Suprapubic skin (tissue), 4 donors: ENCODE measurements around the gene SERAC1. TPM values are rescaled to one million over a fixed set of nuclear protein-coding genes. Genes with fewer than 3 reads are reported as not detected.

Experiments used
- DNase-seq, 2 donors: peaks; one replicate each; pipeline ENCODE4 v3.0.0-alpha.2; 2019; ENCODE audit warnings: low spot score in 2 of 2
- H3K27ac ChIP-seq: fragments of 200-600 bp; sonication (generic); one replicate; pipeline ENCODE4 v1.5.1; 2019
- H3K27me3 ChIP-seq: fragments of 200-600 bp; sonication (generic); one replicate; pipeline ENCODE4 v1.5.1; 2019
- H3K36me3 ChIP-seq: fragments of 200-600 bp; sonication (generic); one replicate; pipeline ENCODE4 v1.5.1; 2019
- H3K4me1 ChIP-seq: fragments of 200-600 bp; sonication (generic); one replicate; pipeline ENCODE4 v1.5.1; 2019
- H3K4me3 ChIP-seq: fragments of 200-600 bp; sonication (generic); one replicate; pipeline ENCODE4 v1.5.1; 2019; ENCODE audit warnings: mild to moderate bottlenecking
- H3K9me3 ChIP-seq: fragments of 200-600 bp; sonication (generic); one replicate; pipeline ENCODE4 v1.5.1; 2019
- EP300 ChIP-seq: sonication (generic); formaldehyde crosslinking; IDR thresholded peaks from one replicate; pipeline ENCODE4 v1.6.1; 2017; ENCODE audit warnings: antibody characterized with exemption
- POLR2A ChIP-seq, 2 donors: fragments of 450-650 bp; IDR thresholded peaks; one replicate each; pipeline ENCODE4 v1.6.1; 2017; ENCODE audit warnings: antibody characterized with exemption in 2 of 2, mild to moderate bottlenecking in 2 of 2, moderate library complexity in 2 of 2
- POLR2AphosphoS5 ChIP-seq, 3 donors: sonication (generic); formaldehyde crosslinking; IDR thresholded peaks; one replicate each; pipeline ENCODE4 v1.6.1; 2017; ENCODE audit warnings: antibody characterized with exemption in 3 of 3
- WGBS: methylation state at CpG from one replicate; pipeline ENCODE4 v1.1.5; 2018; 5-methylcytosine and 5-hydroxymethylcytosine counted together
- total RNA-seq, 4 donors: library from RNA; depleted of rRNA; stranded (reverse); fragments of >200 nt; gene quantifications; one replicate each; pipeline ENCODE4 v1.1.0, GENCODE V29; 2016
- TF ChIP-seq, protein P1 (sequence below), 2 donors: fragments of 200-600 bp in 1 of 2; fragments of 450-650 bp in 1 of 2; sonication (generic) in 1 of 2; IDR thresholded peaks; one replicate each; pipeline ENCODE4 v1.5.1; 2016 to 2019; ENCODE audit warnings: antibody characterized with exemption in 2 of 2, mild to moderate bottlenecking in 1 of 2, moderate library complexity in 1 of 2

Gene SERAC1
- total RNA-seq, 4 donors from 2014 or later = 7.8 to 11.0 (median 8.7) TPM

DNA sequence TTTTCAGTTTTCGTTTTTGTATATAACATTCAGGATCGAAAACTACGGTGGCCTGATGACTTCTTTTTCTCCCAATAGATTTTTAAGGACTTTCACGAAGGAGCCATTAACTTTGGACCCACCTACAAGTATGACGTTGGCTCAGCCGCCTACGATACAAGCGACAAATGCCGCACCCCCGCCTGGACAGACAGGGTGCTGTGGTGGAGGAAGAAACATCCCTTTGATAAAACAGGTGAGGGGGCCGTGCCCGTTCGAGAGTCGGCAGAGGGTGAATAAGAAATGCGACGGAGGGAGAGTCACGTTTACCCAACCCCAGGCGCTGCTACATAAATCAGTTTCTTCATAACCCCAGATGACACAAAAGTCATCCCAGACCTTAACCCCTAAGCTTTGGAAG is 91.5 kb downstream of the SERAC1 start:
- Histone ChIP-seq H3K4me1 (no peaks in the 10 kb centered on the region), H3K27me3 (no peaks in the 10 kb centered on the region), H3K4me3 (no peak overlapping the region), H3K36me3 (peaks cover 39% of the 10 kb centered on the region), H3K27ac (no peak overlapping the region), H3K9me3 (no peaks in the 10 kb centered on the region)
- no peak for TF ChIP-seq POLR2AphosphoS5 (IDR thresholded peaks at IDR 0.05)
- no peak for TF ChIP-seq EP300
- TF ChIP-seq, protein P1, sequence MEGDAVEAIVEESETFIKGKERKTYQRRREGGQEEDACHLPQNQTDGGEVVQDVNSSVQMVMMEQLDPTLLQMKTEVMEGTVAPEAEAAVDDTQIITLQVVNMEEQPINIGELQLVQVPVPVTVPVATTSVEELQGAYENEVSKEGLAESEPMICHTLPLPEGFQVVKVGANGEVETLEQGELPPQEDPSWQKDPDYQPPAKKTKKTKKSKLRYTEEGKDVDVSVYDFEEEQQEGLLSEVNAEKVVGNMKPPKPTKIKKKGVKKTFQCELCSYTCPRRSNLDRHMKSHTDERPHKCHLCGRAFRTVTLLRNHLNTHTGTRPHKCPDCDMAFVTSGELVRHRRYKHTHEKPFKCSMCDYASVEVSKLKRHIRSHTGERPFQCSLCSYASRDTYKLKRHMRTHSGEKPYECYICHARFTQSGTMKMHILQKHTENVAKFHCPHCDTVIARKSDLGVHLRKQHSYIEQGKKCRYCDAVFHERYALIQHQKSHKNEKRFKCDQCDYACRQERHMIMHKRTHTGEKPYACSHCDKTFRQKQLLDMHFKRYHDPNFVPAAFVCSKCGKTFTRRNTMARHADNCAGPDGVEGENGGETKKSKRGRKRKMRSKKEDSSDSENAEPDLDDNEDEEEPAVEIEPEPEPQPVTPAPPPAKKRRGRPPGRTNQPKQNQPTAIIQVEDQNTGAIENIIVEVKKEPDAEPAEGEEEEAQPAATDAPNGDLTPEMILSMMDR (IDR thresholded peaks at IDR 0.05) = no peak
- no peak for TF ChIP-seq POLR2A (IDR thresholded peaks at IDR 0.05)
- WGBS = 94% methylated on average over 18 of the region's 18 CpGs
- DNase-seq = no peak

DNA sequence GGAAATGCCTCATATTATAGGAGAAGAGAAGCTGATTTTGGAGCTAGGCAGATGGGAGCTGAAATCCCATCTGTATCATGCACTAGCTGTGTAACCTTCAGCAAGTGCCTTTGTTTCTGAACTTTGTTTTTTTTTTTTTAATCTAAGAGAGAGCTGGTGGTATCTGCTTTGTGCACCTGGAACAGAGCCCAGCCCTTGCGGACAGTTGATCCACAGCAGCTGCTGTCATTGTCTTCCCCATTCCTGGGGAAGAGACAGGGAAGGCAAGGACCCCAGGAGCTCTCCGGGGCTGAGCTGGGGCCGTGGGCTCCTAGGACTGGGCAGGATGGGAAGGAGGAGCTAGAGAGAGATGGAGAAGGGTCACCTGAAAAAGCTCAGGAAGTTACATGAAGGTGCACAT is 94.3 kb downstream of the SERAC1 start:
- Histone ChIP-seq H3K27ac (no peak overlapping the region), H3K27me3 (no peaks in the 10 kb centered on the region), H3K36me3 (peaks cover 22% of the 10 kb centered on the region), H3K4me1 (peaks cover 5% of the 10 kb centered on the region), H3K9me3 (no peaks in the 10 kb centered on the region), H3K4me3 (no peak overlapping the region)
- WGBS = 90% methylated on average over 3 of the region's 3 CpGs
- DNase-seq = no peak
- TF ChIP-seq POLR2A (IDR thresholded peaks at IDR 0.05) = no peak
- TF ChIP-seq EP300 = no peak
- TF ChIP-seq, protein P1 (IDR thresholded peaks at IDR 0.05) = no peak
- TF ChIP-seq POLR2AphosphoS5 (IDR thresholded peaks at IDR 0.05) = no peak

DNA sequence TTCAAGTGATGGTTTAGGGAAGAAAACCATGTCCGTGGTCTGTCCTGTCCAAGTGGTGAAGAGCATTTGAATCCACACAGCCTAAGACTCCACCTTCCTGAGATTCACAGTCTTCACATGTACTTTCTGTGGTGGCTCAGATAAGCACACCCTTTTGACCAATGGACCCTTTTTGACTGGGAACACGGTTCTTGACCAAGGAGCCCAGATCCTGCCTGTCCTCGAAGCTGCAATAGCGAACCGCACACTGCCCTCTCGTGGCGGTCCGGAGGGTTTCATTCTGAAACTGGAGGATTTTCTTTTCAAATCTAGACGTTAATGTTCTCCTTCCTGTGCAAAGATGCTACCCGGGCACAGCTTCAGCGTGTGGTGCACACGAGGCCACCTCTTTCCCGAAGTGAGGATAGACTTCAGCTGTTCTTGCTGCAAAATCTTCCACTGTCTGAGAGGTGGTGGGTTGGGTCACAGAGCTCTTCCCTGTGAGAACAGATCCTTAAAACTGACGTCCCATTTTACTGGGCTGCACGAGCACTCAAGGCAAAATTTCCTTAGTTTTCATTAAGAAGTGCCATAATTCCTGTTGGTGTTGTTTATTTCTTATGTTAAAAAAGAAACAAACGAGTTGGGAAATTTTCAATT is 95.9 kb downstream of the SERAC1 start:
- H3K36me3 ChIP-seq = peaks cover 10% of the 10 kb centered on the region
- DNase-seq = peak; percentile 85 to 87
- no peaks in the 10 kb centered on the region for H3K9me3 ChIP-seq
- H3K27me3 ChIP-seq = no peaks in the 10 kb centered on the region
- no peak overlapping the region for H3K4me3 ChIP-seq
- TF ChIP-seq, protein P1 (IDR thresholded peaks at IDR 0.05) = peak; percentile 70 to 77
- TF ChIP-seq POLR2AphosphoS5 (IDR thresholded peaks at IDR 0.05) (no peak), EP300 (no peak), POLR2A (IDR thresholded peaks at IDR 0.05) (no peak)
- 24% methylated on average over 16 of the region's 16 CpGs for WGBS
- H3K27ac ChIP-seq = no peak overlapping the region
- H3K4me1 ChIP-seq = peaks cover 13% of the 10 kb centered on the region

DNA sequence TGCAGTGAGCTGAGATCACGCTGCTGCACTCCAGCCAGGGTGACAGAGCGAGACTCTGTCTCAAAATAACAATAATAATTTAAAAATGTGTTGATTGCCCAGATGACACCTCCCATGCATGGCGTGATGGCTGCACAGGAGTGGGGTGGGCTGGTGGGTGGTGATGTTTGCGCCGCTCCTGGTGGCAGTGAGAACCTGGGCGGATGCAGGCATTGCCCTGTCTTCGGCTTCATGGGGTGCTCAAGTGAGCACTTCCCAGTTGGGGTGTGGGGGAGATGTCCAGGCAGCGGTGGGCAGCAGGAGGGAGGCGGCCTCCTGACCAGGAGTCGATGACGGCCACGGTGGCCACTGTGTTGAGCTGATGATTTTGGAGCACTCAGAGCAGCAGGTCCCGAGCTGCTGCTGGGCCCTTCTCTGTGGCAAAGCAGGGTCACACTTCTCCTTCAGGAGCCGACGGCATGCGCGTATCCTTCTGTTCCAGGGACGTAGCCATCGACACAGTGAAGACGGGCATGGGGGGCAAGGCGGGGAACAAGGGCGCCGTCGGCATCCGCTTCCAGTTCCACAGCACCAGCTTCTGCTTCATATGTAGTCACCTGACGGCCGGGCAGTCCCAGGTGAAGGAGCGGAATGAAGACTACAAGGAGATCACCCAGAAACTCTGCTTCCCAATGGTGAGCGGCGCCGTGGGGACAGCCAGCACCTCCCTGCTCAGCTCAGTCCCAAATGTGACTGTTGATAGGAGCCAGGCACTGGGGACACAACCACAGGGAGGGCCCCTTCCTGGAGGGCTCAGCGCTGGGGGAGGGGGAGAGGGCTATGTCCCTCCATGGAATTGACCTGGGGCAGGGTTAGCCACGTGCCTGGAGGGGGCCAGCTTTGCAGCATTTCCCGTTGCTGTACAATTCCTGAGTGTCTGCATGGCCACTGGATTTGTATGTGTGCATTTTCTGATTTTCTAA is 96.7 kb downstream of the SERAC1 start:
- no peak overlapping the region for H3K4me3 ChIP-seq
- peaks cover 11% of the 10 kb centered on the region for H3K36me3 ChIP-seq
- H3K9me3 ChIP-seq = no peaks in the 10 kb centered on the region
- H3K27me3 ChIP-seq = no peaks in the 10 kb centered on the region
- H3K4me1 ChIP-seq = peaks cover 13% of the 10 kb centered on the region
- WGBS = 85% methylated on average over 34 of the region's 34 CpGs
- TF ChIP-seq POLR2AphosphoS5 (IDR thresholded peaks at IDR 0.05) (no peak), POLR2A (IDR thresholded peaks at IDR 0.05) (no peak), EP300 (no peak)
- TF ChIP-seq, protein P1 (IDR thresholded peaks at IDR 0.05) = no peak
- no peak for DNase-seq
- H3K27ac ChIP-seq = no peak overlapping the region

DNA sequence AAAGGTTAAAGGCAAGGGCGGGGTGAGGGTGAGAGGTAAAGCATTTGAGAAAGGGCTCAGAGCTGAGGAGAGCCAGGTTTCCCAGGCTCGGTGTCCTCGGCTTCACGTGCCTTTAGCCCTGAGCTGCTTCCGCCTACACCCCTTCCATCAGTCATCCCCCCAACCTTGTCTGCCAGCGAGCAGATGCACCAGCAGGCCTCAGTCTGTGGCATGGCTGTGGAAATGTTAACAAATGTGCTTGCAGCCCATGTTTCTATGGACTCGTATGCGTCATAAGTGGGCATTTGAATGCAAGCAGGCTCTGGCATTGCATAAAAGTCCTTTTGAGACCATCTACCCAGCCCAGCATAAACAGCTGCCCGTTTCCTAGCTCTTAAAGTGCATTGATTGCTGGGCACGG is 97.5 kb downstream of the SERAC1 start:
- no peaks in the 10 kb centered on the region for H3K27me3 ChIP-seq
- DNase-seq = no peak
- H3K9me3 ChIP-seq = no peaks in the 10 kb centered on the region
- H3K27ac ChIP-seq = no peak overlapping the region
- TF ChIP-seq, protein P1 (IDR thresholded peaks at IDR 0.05) = no peak
- TF ChIP-seq EP300 = no peak
- TF ChIP-seq POLR2AphosphoS5 (IDR thresholded peaks at IDR 0.05) = no peak
- TF ChIP-seq POLR2A (IDR thresholded peaks at IDR 0.05) = no peak
- no peak overlapping the region for H3K4me3 ChIP-seq
- peaks cover 20% of the 10 kb centered on the region for H3K36me3 ChIP-seq
- H3K4me1 ChIP-seq = peaks cover 13% of the 10 kb centered on the region
- WGBS = 96% methylated on average over 10 of the region's 10 CpGs
